WTC11 (cell line): Measurements from ENCODE around the gene USP48. TPM values are rescaled to one million over a fixed set of nuclear protein-coding genes. Genes with fewer than 3 reads are reported as not detected.

Source experiments
- ATAC-seq: fragments of 200-7000 bp; cut with Tn5 transposase; 2 replicates; pipeline ENCODE4 v1.10.0; 2021; ENCODE audit warnings: mild to moderate bottlenecking, moderate library complexity
- CTCF ChIA-PET: fragments of 300-600 bp; sonication (Branson Sonifier 250); formaldehyde crosslinking; loops from one replicate; lab custom pipeline; 2021; ENCODE audit warnings: antibody characterized with exemption; lab: Charles Lee
- POLR2A ChIA-PET: fragments of 350-600 bp; sonication (Branson Sonifier 250); formaldehyde crosslinking; loops from one replicate; lab custom pipeline; 2021; ENCODE audit warnings: antibody characterized with exemption; lab: Charles Lee
- DNase-seq: peaks from one replicate; pipeline ENCODE4 v3.0.0; 2021; ENCODE audit warnings: low spot score
- H3K27ac Mint-ChIP-seq: 2 replicates; pipeline ENCODE4 v1.8.0; 2021; ENCODE audit warnings: mixed read lengths
- H3K27me3 Mint-ChIP-seq: 2 replicates; pipeline ENCODE4 v1.8.0; 2021; ENCODE audit warnings: low read depth, mild to moderate bottlenecking, moderate library complexity, mixed read lengths
- H3K36me3 Mint-ChIP-seq: 2 replicates; pipeline ENCODE4 v1.8.0; 2021; ENCODE audit warnings: mixed read lengths
- H3K4me1 Mint-ChIP-seq: 2 replicates; pipeline ENCODE4 v1.8.0; 2022; ENCODE audit warnings: mixed read lengths
- H3K4me3 Mint-ChIP-seq: 2 replicates; pipeline ENCODE4 v1.8.0; 2021; ENCODE audit warnings: mild to moderate bottlenecking, moderate library complexity, mixed read lengths
- H3K9me3 Mint-ChIP-seq: 2 replicates; pipeline ENCODE4 v1.8.0; 2021; ENCODE audit warnings: mixed read lengths
- ATF1 ChIP-seq: sonication (generic); formaldehyde crosslinking; IDR thresholded peaks from 2 replicates; pipeline ENCODE4 v1.8.1; 2023; ENCODE audit warnings: mild to moderate bottlenecking, moderate library complexity, missing genetic modification reagents
- CBFB ChIP-seq: sonication (generic); formaldehyde crosslinking; IDR thresholded peaks from 2 replicates; pipeline ENCODE4 v1.8.1; 2022; ENCODE audit warnings: mild to moderate bottlenecking, low read depth, missing genetic modification reagents
- CREB1 ChIP-seq: sonication (generic); formaldehyde crosslinking; IDR thresholded peaks from 2 replicates; pipeline ENCODE4 v1.8.0; 2023; ENCODE audit warnings: mild to moderate bottlenecking, missing genetic modification reagents
- FOXJ3 ChIP-seq: sonication (generic); formaldehyde crosslinking; IDR thresholded peaks from 2 replicates; pipeline ENCODE4 v1.9.0; 2021; ENCODE audit warnings: missing genetic modification reagents, mild to moderate bottlenecking, borderline replicate concordance
- GABPB1 ChIP-seq: sonication (generic); formaldehyde crosslinking; IDR thresholded peaks from 2 replicates; pipeline ENCODE4 v1.8.1; 2023; ENCODE audit warnings: mild to moderate bottlenecking, missing genetic modification reagents
- HMGA2 ChIP-seq: fragments of 250-450 bp; sonication (Bioruptor Pico); IDR thresholded peaks from 2 replicates; pipeline ENCODE4 v1.4.0; 2021; ENCODE audit warnings: mild to moderate bottlenecking, moderate library complexity
- KAT7 ChIP-seq: sonication (generic); formaldehyde crosslinking; IDR thresholded peaks from 2 replicates; pipeline ENCODE4 v1.8.1; 2023; ENCODE audit warnings: missing genetic modification reagents, mild to moderate bottlenecking, borderline replicate concordance
- OVOL2 ChIP-seq: fragments of 250-450 bp; sonication (Bioruptor Pico); IDR thresholded peaks from 2 replicates; pipeline ENCODE4 v1.9.0; 2021; ENCODE audit warnings: mild to moderate bottlenecking, borderline replicate concordance
- PRRX2 ChIP-seq: fragments of 250-450 bp; sonication (Bioruptor Pico); IDR thresholded peaks from 2 replicates; pipeline ENCODE4 v1.8.0; 2021; ENCODE audit warnings: mild to moderate bottlenecking
- SOX15 ChIP-seq: fragments of 250-450 bp; sonication (Bioruptor Pico); IDR thresholded peaks from 2 replicates; pipeline ENCODE4 v1.9.0; 2021; ENCODE audit warnings: mild to moderate bottlenecking
- SP1 ChIP-seq: sonication (generic); formaldehyde crosslinking; conservative IDR thresholded peaks from 2 replicates; pipeline ENCODE4 v1.8.1; 2022; ENCODE audit warnings: missing genetic modification reagents
- TEAD4 ChIP-seq: sonication (generic); formaldehyde crosslinking; IDR thresholded peaks from 2 replicates; pipeline ENCODE4 v1.8.0; 2022; ENCODE audit warnings: mild to moderate bottlenecking, missing genetic modification reagents
- TP53 ChIP-seq: sonication (generic); formaldehyde crosslinking; IDR thresholded peaks from 2 replicates; pipeline ENCODE4 v1.8.1; 2023; ENCODE audit warnings: mild to moderate bottlenecking, missing genetic modification reagents
- ZNF219 ChIP-seq: sonication (generic); formaldehyde crosslinking; IDR thresholded peaks from 2 replicates; pipeline ENCODE4 v1.8.0; 2023; ENCODE audit warnings: missing genetic modification reagents, mild to moderate bottlenecking, borderline replicate concordance
- ZNF317 ChIP-seq: sonication (generic); formaldehyde crosslinking; IDR thresholded peaks from 2 replicates; pipeline ENCODE4 v1.8.1; 2023; ENCODE audit warnings: low read depth, mild to moderate bottlenecking, moderate library complexity, missing genetic modification reagents, borderline replicate concordance
- total RNA-seq: library from RNA; stranded (reverse); gene quantifications from 3 replicates; pipeline ENCODE4 v1.2.3, GENCODE V29; 2021
- TF ChIP-seq, protein P1 (sequence below): fragments of 250-450 bp; sonication (Bioruptor Pico); IDR thresholded peaks from 2 replicates; pipeline ENCODE4 v1.9.0; 2021; ENCODE audit warnings: mild to moderate bottlenecking
- TF ChIP-seq, protein P2 (sequence below): sonication (generic); formaldehyde crosslinking; IDR thresholded peaks from 2 replicates; pipeline ENCODE4 v1.8.1; 2023; ENCODE audit warnings: mild to moderate bottlenecking, missing genetic modification reagents
- TF ChIP-seq, protein P3 (sequence below): sonication (generic); formaldehyde crosslinking; IDR thresholded peaks from 2 replicates; pipeline ENCODE4 v1.8.1; 2023; ENCODE audit warnings: mild to moderate bottlenecking, missing genetic modification reagents, moderate library complexity
- TF ChIP-seq, protein P4 (sequence below): fragments of 250-450 bp; sonication (Bioruptor Pico); conservative IDR thresholded peaks from 2 replicates; pipeline ENCODE4 v1.9.0; 2021; ENCODE audit warnings: mild to moderate bottlenecking
- TF ChIP-seq, protein P5 (sequence below): sonication (generic); formaldehyde crosslinking; IDR thresholded peaks from 2 replicates; pipeline ENCODE4 v1.8.0; 2022; ENCODE audit warnings: mild to moderate bottlenecking, missing genetic modification reagents
- TF ChIP-seq, protein P6 (sequence below): sonication (generic); formaldehyde crosslinking; IDR thresholded peaks from 2 replicates; pipeline ENCODE4 v1.8.1; 2022; ENCODE audit warnings: mild to moderate bottlenecking, moderate library complexity, missing genetic modification reagents
- TF ChIP-seq, protein P7 (sequence below): sonication (generic); formaldehyde crosslinking; IDR thresholded peaks from 2 replicates; pipeline ENCODE4 v1.8.1; 2022; ENCODE audit warnings: missing genetic modification reagents, borderline replicate concordance
- TF ChIP-seq, protein P8 (sequence below): sonication (generic); formaldehyde crosslinking; IDR thresholded peaks from 2 replicates; pipeline ENCODE4 v1.8.1; 2022; ENCODE audit warnings: low read depth, missing genetic modification reagents, borderline replicate concordance
- TF ChIP-seq, protein P9 (sequence below): fragments of 200-600 bp; IDR thresholded peaks from 2 replicates; pipeline ENCODE4 v1.8.0; 2022; ENCODE audit warnings: antibody characterized with exemption

The USP48 gene
- total RNA-seq, 1 experiment from 2014 or later = 86.9 TPM

DNA sequence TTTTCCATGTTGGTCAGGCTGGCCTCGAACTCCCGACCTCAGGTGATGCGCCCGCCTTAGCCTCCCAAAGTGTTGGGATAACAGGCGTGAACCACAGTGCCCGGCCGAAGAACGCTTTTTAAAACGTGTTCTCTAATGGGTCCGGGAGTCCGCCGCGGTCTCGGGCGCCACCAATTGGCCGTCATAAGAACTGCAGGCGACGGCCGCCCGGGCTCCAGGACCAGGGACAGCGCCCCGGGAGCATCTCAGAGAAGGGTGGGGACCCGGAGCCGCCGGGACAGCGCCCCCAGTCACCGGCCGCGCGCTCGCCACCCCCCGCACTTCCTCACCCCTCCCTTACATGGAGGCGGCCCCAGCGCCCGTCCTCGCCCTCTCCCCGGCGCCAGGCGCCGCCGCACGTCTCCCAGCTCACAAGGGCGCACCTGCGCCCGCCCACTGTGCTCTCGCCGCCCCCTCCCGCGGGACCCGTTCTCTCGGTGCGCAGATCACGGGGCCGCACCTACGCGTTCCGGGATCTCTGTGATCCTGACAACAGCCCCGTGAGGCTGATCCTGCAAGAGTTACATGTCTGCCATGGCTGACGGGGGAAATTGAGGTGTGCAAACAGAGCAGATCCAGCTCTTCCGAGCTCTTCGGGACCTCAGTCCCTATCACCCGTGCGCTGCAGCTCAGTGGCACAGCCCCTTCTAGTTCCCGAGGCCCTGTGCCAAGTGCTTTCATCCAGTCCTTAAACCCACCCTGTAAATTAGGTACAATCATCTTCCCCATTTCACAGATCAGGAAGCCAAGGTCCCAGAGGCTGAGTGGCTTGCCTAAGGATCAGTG, 123.6 kb downstream of the USP48 start:
- ChIA-PET CTCF (interaction anchor here (0.6 to 2.5 kb wide), 15 partner anchors 11 to 484 kb away, joined by 3 to 11 read pairs (median 4); partner anchors contain the start of gene ALPL), POLR2A (interaction anchor here (0.8 kb wide), 1 partner anchor 11 kb away, joined by 4 read pairs; no protein-coding TSS in a partner anchor)
- ATAC-seq (peak; percentile 74), DNase-seq (peak; percentile 86)
- no peaks in the 10 kb centered on the region for H3K36me3 Mint-ChIP-seq
- H3K4me3 Mint-ChIP-seq = peak overlapping the region; percentile 77
- H3K27ac Mint-ChIP-seq = no peak overlapping the region
- peaks cover 13% of the 10 kb centered on the region for H3K4me1 Mint-ChIP-seq
- peaks cover 27% of the 10 kb centered on the region for H3K27me3 Mint-ChIP-seq
- H3K9me3 Mint-ChIP-seq = no peaks in the 10 kb centered on the region
- TF ChIP-seq CREB1 (CRISPR knock-in tag) (peak; percentile 82), TEAD4 (CRISPR knock-in tag) (peak; percentile 83), CBFB (CRISPR knock-in tag) (peak; percentile 95; the same call in 1 of the 2 replicates), FOXJ3 (CRISPR knock-in tag) (peak; percentile 85; the same call in 1 of the 2 replicates), ZNF219 (CRISPR knock-in tag) (peak; percentile 94; the same call in 1 of the 2 replicates), TP53 (CRISPR knock-in tag) (peak; percentile 95), KAT7 (CRISPR knock-in tag) (peak; percentile 87; the same call in 1 of the 2 replicates), HMGA2 (no peak), PRRX2 (peak; percentile 84; the same call in 1 of the 2 replicates), GABPB1 (CRISPR knock-in tag) (peak; percentile 79), SOX15 (no peak), OVOL2 (CRISPR knock-in tag) (no peak), SP1 (peak; percentile 61), ATF1 (peak; percentile 86), ZNF317 (CRISPR knock-in tag) (no peak)
- TF ChIP-seq, protein P1, sequence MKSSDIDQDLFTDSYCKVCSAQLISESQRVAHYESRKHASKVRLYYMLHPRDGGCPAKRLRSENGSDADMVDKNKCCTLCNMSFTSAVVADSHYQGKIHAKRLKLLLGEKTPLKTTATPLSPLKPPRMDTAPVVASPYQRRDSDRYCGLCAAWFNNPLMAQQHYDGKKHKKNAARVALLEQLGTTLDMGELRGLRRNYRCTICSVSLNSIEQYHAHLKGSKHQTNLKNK = no peak
- TF ChIP-seq, protein P2, sequence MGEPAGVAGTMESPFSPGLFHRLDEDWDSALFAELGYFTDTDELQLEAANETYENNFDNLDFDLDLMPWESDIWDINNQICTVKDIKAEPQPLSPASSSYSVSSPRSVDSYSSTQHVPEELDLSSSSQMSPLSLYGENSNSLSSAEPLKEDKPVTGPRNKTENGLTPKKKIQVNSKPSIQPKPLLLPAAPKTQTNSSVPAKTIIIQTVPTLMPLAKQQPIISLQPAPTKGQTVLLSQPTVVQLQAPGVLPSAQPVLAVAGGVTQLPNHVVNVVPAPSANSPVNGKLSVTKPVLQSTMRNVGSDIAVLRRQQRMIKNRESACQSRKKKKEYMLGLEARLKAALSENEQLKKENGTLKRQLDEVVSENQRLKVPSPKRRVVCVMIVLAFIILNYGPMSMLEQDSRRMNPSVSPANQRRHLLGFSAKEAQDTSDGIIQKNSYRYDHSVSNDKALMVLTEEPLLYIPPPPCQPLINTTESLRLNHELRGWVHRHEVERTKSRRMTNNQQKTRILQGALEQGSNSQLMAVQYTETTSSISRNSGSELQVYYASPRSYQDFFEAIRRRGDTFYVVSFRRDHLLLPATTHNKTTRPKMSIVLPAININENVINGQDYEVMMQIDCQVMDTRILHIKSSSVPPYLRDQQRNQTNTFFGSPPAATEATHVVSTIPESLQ = peak; percentile 89
- TF ChIP-seq, protein P3, sequence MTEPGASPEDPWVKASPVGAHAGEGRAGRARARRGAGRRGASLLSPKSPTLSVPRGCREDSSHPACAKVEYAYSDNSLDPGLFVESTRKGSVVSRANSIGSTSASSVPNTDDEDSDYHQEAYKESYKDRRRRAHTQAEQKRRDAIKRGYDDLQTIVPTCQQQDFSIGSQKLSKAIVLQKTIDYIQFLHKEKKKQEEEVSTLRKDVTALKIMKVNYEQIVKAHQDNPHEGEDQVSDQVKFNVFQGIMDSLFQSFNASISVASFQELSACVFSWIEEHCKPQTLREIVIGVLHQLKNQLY = peak; percentile 96
- TF ChIP-seq, protein P4, sequence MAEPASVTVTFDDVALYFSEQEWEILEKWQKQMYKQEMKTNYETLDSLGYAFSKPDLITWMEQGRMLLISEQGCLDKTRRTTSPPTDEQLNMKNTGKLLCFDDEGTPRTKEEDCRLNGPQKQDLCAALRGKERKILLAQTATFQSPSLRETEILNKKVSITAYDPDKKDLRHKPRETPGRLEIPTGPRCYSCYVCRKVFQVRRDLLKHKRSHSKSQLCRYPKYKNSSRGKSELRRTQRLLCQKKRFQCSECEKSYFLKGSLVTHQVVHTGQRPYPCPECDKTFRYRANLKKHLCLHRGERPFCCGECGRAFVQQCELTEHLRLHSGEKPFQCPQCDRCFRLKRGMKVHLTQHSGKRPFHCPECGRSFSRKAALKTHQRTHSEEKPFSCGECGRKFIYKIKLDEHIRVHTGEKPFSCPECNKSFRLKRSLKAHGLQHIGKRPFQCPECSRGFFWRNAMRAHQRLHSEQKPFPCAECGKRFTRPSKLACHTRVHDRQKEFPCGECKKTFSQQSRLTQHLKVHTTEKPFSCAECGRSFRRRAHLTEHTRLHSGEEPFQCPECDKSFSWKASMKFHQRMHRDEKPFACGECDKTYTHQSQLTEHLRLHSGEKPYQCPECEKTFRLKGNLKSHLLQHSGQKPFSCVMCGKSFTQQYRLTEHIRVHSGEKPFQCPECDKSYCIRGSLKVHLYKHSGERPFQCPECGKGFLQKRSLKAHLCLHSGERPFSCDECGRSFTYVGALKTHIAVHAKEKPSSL (CRISPR knock-in tag) = no peak
- TF ChIP-seq, protein P5, sequence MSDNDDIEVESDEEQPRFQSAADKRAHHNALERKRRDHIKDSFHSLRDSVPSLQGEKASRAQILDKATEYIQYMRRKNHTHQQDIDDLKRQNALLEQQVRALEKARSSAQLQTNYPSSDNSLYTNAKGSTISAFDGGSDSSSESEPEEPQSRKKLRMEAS = peak; percentile 75
- TF ChIP-seq, protein P6, sequence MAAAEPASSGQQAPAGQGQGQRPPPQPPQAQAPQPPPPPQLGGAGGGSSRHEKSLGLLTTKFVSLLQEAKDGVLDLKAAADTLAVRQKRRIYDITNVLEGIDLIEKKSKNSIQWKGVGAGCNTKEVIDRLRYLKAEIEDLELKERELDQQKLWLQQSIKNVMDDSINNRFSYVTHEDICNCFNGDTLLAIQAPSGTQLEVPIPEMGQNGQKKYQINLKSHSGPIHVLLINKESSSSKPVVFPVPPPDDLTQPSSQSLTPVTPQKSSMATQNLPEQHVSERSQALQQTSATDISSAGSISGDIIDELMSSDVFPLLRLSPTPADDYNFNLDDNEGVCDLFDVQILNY (CRISPR knock-in tag) = peak; percentile 60
- TF ChIP-seq, protein P7, sequence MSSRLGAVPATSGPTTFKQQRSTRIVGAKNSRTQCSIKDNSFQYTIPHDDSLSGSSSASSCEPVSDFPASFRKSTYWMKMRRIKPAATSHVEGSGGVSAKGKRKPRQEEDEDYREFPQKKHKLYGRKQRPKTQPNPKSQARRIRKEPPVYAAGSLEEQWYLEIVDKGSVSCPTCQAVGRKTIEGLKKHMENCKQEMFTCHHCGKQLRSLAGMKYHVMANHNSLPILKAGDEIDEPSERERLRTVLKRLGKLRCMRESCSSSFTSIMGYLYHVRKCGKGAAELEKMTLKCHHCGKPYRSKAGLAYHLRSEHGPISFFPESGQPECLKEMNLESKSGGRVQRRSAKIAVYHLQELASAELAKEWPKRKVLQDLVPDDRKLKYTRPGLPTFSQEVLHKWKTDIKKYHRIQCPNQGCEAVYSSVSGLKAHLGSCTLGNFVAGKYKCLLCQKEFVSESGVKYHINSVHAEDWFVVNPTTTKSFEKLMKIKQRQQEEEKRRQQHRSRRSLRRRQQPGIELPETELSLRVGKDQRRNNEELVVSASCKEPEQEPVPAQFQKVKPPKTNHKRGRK = no peak; the same call in 1 of the 2 replicates
- TF ChIP-seq, protein P8, sequence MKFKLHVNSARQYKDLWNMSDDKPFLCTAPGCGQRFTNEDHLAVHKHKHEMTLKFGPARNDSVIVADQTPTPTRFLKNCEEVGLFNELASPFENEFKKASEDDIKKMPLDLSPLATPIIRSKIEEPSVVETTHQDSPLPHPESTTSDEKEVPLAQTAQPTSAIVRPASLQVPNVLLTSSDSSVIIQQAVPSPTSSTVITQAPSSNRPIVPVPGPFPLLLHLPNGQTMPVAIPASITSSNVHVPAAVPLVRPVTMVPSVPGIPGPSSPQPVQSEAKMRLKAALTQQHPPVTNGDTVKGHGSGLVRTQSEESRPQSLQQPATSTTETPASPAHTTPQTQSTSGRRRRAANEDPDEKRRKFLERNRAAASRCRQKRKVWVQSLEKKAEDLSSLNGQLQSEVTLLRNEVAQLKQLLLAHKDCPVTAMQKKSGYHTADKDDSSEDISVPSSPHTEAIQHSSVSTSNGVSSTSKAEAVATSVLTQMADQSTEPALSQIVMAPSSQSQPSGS (CRISPR knock-in tag) = peak; percentile 77; the same call in 1 of the 2 replicates
- TF ChIP-seq, protein P9, sequence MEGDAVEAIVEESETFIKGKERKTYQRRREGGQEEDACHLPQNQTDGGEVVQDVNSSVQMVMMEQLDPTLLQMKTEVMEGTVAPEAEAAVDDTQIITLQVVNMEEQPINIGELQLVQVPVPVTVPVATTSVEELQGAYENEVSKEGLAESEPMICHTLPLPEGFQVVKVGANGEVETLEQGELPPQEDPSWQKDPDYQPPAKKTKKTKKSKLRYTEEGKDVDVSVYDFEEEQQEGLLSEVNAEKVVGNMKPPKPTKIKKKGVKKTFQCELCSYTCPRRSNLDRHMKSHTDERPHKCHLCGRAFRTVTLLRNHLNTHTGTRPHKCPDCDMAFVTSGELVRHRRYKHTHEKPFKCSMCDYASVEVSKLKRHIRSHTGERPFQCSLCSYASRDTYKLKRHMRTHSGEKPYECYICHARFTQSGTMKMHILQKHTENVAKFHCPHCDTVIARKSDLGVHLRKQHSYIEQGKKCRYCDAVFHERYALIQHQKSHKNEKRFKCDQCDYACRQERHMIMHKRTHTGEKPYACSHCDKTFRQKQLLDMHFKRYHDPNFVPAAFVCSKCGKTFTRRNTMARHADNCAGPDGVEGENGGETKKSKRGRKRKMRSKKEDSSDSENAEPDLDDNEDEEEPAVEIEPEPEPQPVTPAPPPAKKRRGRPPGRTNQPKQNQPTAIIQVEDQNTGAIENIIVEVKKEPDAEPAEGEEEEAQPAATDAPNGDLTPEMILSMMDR = peak; percentile 90
